Loucy (cell line): Measurements from ENCODE around the gene ARHGAP6.
"Not testable (repeated sequence)": the region's sequence is repeated elsewhere in the genome, so short reads cannot be mapped to it uniquely, and the experiment has no call there.

Source experiments
- H2AFZ ChIP-seq: fragments of 200-600 bp; sonication (generic); 2 replicates; pipeline ENCODE4 v1.6.0; 2016; ENCODE audit warnings: antibody characterized with exemption, mild to moderate bottlenecking, low read length, moderate library complexity
- H3F3A ChIP-seq: fragments of 200-600 bp; 2 replicates; pipeline ENCODE4 v1.6.0; 2016; ENCODE audit warnings: antibody characterized with exemption, low read depth, mild to moderate bottlenecking
- H3K27me3 ChIP-seq: fragments of 200-600 bp; sonication (generic); 2 replicates; pipeline ENCODE4 v1.6.1; 2014; ENCODE audit warnings: low read length, mild to moderate bottlenecking; ENCODE audit not compliant: insufficient read depth, poor library complexity, severe bottlenecking
- H3K36me3 ChIP-seq: fragments of 200-600 bp; sonication (generic); 2 replicates; pipeline ENCODE4 v1.6.1; 2016; ENCODE audit warnings: low read length; ENCODE audit not compliant: insufficient read depth
- H3K4me1 ChIP-seq: fragments of 200-600 bp; sonication (generic); 2 replicates; pipeline ENCODE4 v1.5.1; 2014; ENCODE audit warnings: low read length, mild to moderate bottlenecking; ENCODE audit not compliant: insufficient read depth, poor library complexity, severe bottlenecking
- H3K4me2 ChIP-seq: fragments of 200-600 bp; sonication (generic); 2 replicates; pipeline ENCODE4 v1.6.0; 2014; ENCODE audit warnings: antibody characterized with exemption, low read length, low read depth, mild to moderate bottlenecking; ENCODE audit not compliant: poor library complexity, severe bottlenecking
- H3K4me3 ChIP-seq: fragments of 200-600 bp; sonication (generic); 2 replicates; pipeline ENCODE4 v1.5.1; 2014; ENCODE audit warnings: low read length, mild to moderate bottlenecking, mixed read lengths; ENCODE audit not compliant: poor library complexity, severe bottlenecking
- H3K79me2 ChIP-seq: fragments of 200-600 bp; sonication (generic); 2 replicates; pipeline ENCODE4 v1.6.1; 2014; ENCODE audit warnings: low read length; ENCODE audit not compliant: insufficient read depth
- H3K9ac ChIP-seq: fragments of 200-600 bp; sonication (generic); 2 replicates; pipeline ENCODE4 v1.6.0; 2014; ENCODE audit warnings: mild to moderate bottlenecking, low read depth, low read length, moderate library complexity; ENCODE audit not compliant: poor library complexity, severe bottlenecking
- H3K9me2 ChIP-seq: fragments of 200-600 bp; sonication (generic); replicated peaks from 2 replicates; pipeline ENCODE4 v1.6.1; 2016; ENCODE audit warnings: low read depth, low read length, mixed read lengths
- H3K9me3 ChIP-seq: fragments of 200-600 bp; sonication (generic); 2 replicates; pipeline ENCODE4 v1.6.1; 2014; ENCODE audit warnings: mild to moderate bottlenecking, antibody characterized with exemption, low read length, low read depth; ENCODE audit not compliant: insufficient read depth
- H4K20me1 ChIP-seq: fragments of 200-600 bp; sonication (generic); 2 replicates; pipeline ENCODE4 v1.6.0; 2014; ENCODE audit warnings: antibody characterized with exemption, low read length, mild to moderate bottlenecking; ENCODE audit not compliant: insufficient read depth, poor library complexity, severe bottlenecking
- EZH2phosphoT487 ChIP-seq: fragments of 200-600 bp; IDR thresholded peaks from 2 replicates; pipeline ENCODE4 v1.6.1; 2018; ENCODE audit warnings: antibody characterized with exemption, mild to moderate bottlenecking, moderate library complexity, borderline replicate concordance
- TF ChIP-seq, protein P1 (sequence below): fragments of 200-600 bp; sonication (generic); conservative IDR thresholded peaks from 2 replicates; pipeline ENCODE4 v1.5.1; 2014; ENCODE audit warnings: mild to moderate bottlenecking, antibody characterized with exemption, low read length

The ARHGAP6 gene

DNA sequence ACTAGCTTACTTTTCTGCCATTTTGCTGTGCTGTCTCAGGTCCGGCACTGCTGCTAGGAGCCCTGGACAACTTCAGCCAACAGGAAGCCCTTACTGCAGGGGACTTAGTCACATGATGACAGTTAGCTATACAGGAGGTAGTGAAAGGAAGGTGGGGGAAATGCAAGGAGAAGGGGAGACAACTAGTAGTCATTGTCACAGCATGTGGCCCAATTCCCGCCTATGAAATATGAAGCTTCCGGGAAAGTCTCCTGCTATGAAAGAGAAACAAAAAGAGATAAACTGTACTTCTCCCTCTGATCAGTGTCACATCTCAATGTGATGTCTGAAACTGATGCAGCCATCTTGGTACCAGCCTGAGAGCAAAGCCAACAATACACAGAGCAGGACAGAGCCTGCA, 300.9 kb downstream of the ARHGAP6 start:
- Histone ChIP-seq H2AFZ (no peak overlapping the region), H3K4me1 (no peaks in the 10 kb centered on the region), H3K4me2 (no peak overlapping the region), H3K79me2 (no peaks in the 10 kb centered on the region), H3K9ac (no peak overlapping the region), H4K20me1 (no peaks in the 10 kb centered on the region), H3F3A (no peaks in the 10 kb centered on the region), H3K9me2 (no peaks in the 10 kb centered on the region), H3K4me3 (no peak overlapping the region), H3K9me3 (no peaks in the 10 kb centered on the region), H3K36me3 (no peaks in the 10 kb centered on the region), H3K27me3 (no peaks in the 10 kb centered on the region)
- TF ChIP-seq EZH2phosphoT487: no peak
- TF ChIP-seq, protein P1, sequence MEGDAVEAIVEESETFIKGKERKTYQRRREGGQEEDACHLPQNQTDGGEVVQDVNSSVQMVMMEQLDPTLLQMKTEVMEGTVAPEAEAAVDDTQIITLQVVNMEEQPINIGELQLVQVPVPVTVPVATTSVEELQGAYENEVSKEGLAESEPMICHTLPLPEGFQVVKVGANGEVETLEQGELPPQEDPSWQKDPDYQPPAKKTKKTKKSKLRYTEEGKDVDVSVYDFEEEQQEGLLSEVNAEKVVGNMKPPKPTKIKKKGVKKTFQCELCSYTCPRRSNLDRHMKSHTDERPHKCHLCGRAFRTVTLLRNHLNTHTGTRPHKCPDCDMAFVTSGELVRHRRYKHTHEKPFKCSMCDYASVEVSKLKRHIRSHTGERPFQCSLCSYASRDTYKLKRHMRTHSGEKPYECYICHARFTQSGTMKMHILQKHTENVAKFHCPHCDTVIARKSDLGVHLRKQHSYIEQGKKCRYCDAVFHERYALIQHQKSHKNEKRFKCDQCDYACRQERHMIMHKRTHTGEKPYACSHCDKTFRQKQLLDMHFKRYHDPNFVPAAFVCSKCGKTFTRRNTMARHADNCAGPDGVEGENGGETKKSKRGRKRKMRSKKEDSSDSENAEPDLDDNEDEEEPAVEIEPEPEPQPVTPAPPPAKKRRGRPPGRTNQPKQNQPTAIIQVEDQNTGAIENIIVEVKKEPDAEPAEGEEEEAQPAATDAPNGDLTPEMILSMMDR: no peak

DNA sequence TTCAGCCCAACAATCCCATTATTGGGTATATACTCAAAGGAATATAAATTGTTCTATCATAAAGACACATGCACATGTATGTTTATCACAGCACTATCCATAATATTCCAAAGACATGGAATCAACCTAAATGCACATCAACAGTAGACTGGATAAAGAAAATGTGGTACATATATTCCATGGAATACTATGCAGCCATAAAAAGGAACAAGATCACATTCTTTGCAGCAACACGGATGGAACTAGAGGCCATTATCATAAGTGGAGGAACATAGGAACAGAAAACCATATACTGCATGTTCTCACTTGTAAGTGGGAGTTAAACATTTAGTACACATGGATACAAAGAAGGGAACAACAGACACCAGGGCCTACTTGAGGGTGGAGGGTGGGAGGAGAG, 301.9 kb downstream of the ARHGAP6 start:
- H3K27me3 ChIP-seq: not testable (repeated sequence)

GRCh38 chrX:11363069-11363594, 302.6 kb downstream of the ARHGAP6 start:
- TF ChIP-seq, protein P1: no peak
- TF ChIP-seq EZH2phosphoT487: no peak
- no peaks in the 10 kb centered on the region for H3K9me2 ChIP-seq
- no peaks in the 10 kb centered on the region for H3K79me2 ChIP-seq
- H3K4me3 ChIP-seq: no peak overlapping the region
- no peaks in the 10 kb centered on the region for H3F3A ChIP-seq
- H3K9me3 ChIP-seq: no peaks in the 10 kb centered on the region
- no peaks in the 10 kb centered on the region for H3K4me1 ChIP-seq
- H3K27me3 ChIP-seq: no peaks in the 10 kb centered on the region
- no peaks in the 10 kb centered on the region for H4K20me1 ChIP-seq
- no peak overlapping the region for H3K9ac ChIP-seq
- no peak overlapping the region for H3K4me2 ChIP-seq
- H3K36me3 ChIP-seq: no peaks in the 10 kb centered on the region
- no peak overlapping the region for H2AFZ ChIP-seq

More for the DNA sequence above, 301.9 kb downstream of the ARHGAP6 start:
- H4K20me1 ChIP-seq, H3K36me3 ChIP-seq, H2AFZ ChIP-seq, H3K9me2 ChIP-seq, H3K9me3 ChIP-seq, H3K4me2 ChIP-seq, H3K4me1 ChIP-seq, H3F3A ChIP-seq, H3K9ac ChIP-seq, H3K79me2 ChIP-seq, H3K4me3 ChIP-seq: not testable (repeated sequence)

DNA sequence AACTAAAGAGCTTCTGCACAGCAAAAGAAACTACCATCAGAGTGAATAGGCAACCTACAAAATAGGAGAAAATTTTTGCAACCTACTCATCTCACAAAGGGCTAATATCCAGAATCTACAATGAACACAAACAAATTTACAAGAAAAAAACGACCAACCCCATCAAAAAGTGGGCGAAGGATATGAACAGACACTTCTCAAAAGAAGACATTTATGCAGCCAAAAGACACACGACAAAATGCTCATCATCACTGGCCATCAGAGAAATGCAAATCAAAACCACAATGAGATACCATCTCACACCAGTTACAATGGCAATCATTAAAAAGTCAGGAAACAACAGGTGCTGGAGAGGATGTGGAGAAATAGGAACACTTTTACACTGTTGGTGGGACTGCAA, 304.1 kb downstream of the ARHGAP6 start:
- H3K36me3 ChIP-seq, H3K4me3 ChIP-seq, H3F3A ChIP-seq, H3K4me1 ChIP-seq, H2AFZ ChIP-seq, H3K27me3 ChIP-seq, H3K9ac ChIP-seq, H3K9me2 ChIP-seq, H3K79me2 ChIP-seq, H3K9me3 ChIP-seq, H4K20me1 ChIP-seq, H3K4me2 ChIP-seq: not testable (repeated sequence)

GRCh38 chrX:11355944-11356343, 309.8 kb downstream of the ARHGAP6 start:
- not testable (repeated sequence) for H3K27me3 ChIP-seq, H3K4me2 ChIP-seq, H3K4me3 ChIP-seq, H2AFZ ChIP-seq, H3K9me3 ChIP-seq, H3K36me3 ChIP-seq, H3K9ac ChIP-seq, H3K79me2 ChIP-seq, H3F3A ChIP-seq, H3K9me2 ChIP-seq, H4K20me1 ChIP-seq
- peaks cover 11% of the 10 kb centered on the region for H3K4me1 ChIP-seq
